Colonic mucosa (tissue), 4 donors: ENCODE measurements around the gene SPRR2D. TPM values are rescaled to one million over a fixed set of nuclear protein-coding genes. Genes with fewer than 3 reads are reported as not detected.
"Not testable (repeated sequence)": the region's sequence is repeated elsewhere in the genome, so short reads cannot be mapped to it uniquely, and the experiment has no call there.

Experiments used
- DNase-seq: peaks from one replicate; pipeline ENCODE4 v3.0.0-alpha.2; 2020
- H3K27ac ChIP-seq: fragments of 200-600 bp; one replicate; pipeline ENCODE4 v1.8.0; 2021
- H3K27me3 ChIP-seq: fragments of 200-600 bp; one replicate; pipeline ENCODE4 v1.8.0; 2021
- H3K36me3 ChIP-seq: fragments of 200-600 bp; one replicate; pipeline ENCODE4 v1.8.0; 2021
- H3K4me1 ChIP-seq: fragments of 200-600 bp; one replicate; pipeline ENCODE4 v1.8.0; 2021; ENCODE audit warnings: mild to moderate bottlenecking
- H3K4me3 ChIP-seq: fragments of 200-600 bp; one replicate; pipeline ENCODE4 v1.8.0; 2021
- H3K9ac ChIP-seq, 2 donors: one replicate each; pipeline ENCODE4 v1.7.0; 2013; ENCODE audit warnings: control low read depth in 2 of 2, low read depth in 2 of 2, low read length in 2 of 2
- H3K9me3 ChIP-seq: fragments of 200-600 bp; one replicate; pipeline ENCODE4 v1.8.0; 2021
- CTCF ChIP-seq: fragments of 200-600 bp; IDR thresholded peaks from one replicate; pipeline ENCODE4 v1.8.0; 2022; ENCODE audit warnings: antibody characterized with exemption, mild to moderate bottlenecking
- intact Hi-C: fragments of 100-400 bp; cut with DNase I; formaldehyde crosslinking; loops from one replicate; pipeline ENCODE4 v1.14.1; 2022
- total RNA-seq, 2 donors: library from RNA; stranded (reverse); fragmentation: NEBNext Ultra II Directional in 1 of 2; extraction: Animal tissue kit (Norgen Biotek cat#: 25700) in 1 of 2; gene quantifications; one replicate each; pipeline ENCODE4 v1.2.1, GENCODE V29; 2021
- donor health status: healthy.
- donor health status: DM: no; HTN: no; CAD: no.
- donor health status: DM: no; HTN: no; CAD: no.

SPRR2D gene
- total RNA-seq, 2 donors from 2014 or later, result not detected

- Histone ChIP-seq H3K4me3 (no peak overlapping the region), H3K27ac (no peak overlapping the region), H3K4me1 (no peaks in the 10 kb centered on the region), H3K27me3 (no peaks in the 10 kb centered on the region), H3K9ac (no peak overlapping the region), H3K36me3 (no peaks in the 10 kb centered on the region), H3K9me3 (no peaks in the 10 kb centered on the region)
- no peak for TF ChIP-seq CTCF
- intact Hi-C loops, result no loop called here
- DNase-seq, result no peak
Observed at GRCh38 chr1:153025797-153026196, 15.1 kb downstream of the SPRR2D start.

GRCh38 chr1:153024413-153024812, 16.5 kb downstream of the SPRR2D start:
- Histone ChIP-seq H3K27ac (no peak overlapping the region), H3K9me3 (no peaks in the 10 kb centered on the region), H3K36me3 (no peaks in the 10 kb centered on the region), H3K27me3 (no peaks in the 10 kb centered on the region), H3K9ac (no peak overlapping the region), H3K4me1 (no peaks in the 10 kb centered on the region), H3K4me3 (no peak overlapping the region)
- intact Hi-C loops, result no loop called here
- no peak for DNase-seq
- no peak for TF ChIP-seq CTCF

GRCh38 chr1:153023109-153023508, 17.8 kb downstream of the SPRR2D start:
- H3K9ac ChIP-seq, result no peak overlapping the region
- H3K27me3 ChIP-seq, result no peaks in the 10 kb centered on the region
- intact Hi-C loops, result no loop called here
- H3K4me1 ChIP-seq, result no peaks in the 10 kb centered on the region
- no peak overlapping the region for H3K4me3 ChIP-seq
- no peaks in the 10 kb centered on the region for H3K9me3 ChIP-seq
- no peak for DNase-seq
- H3K36me3 ChIP-seq, result no peaks in the 10 kb centered on the region
- TF ChIP-seq CTCF, result no peak
- no peak overlapping the region for H3K27ac ChIP-seq

GRCh38 chr1:153022340-153022739, 18.6 kb downstream of the SPRR2D start:
- DNase-seq, H3K4me3 ChIP-seq, H3K9me3 ChIP-seq, H3K27ac ChIP-seq, H3K36me3 ChIP-seq, H3K9ac ChIP-seq, H3K27me3 ChIP-seq, H3K4me1 ChIP-seq, intact Hi-C loops: not testable (repeated sequence)

GRCh38 chr1:153021829-153022228, 19.1 kb downstream of the SPRR2D start:
- H3K9me3 ChIP-seq, H3K36me3 ChIP-seq, H3K9ac ChIP-seq, H3K4me1 ChIP-seq, H3K4me3 ChIP-seq, H3K27ac ChIP-seq, DNase-seq, H3K27me3 ChIP-seq, intact Hi-C loops: not testable (repeated sequence)

GRCh38 chr1:153011235-153011758, 29.6 kb downstream of the SPRR2D start:
- H3K4me3 ChIP-seq, H3K4me1 ChIP-seq, H3K36me3 ChIP-seq, H3K9ac ChIP-seq, H3K27ac ChIP-seq, intact Hi-C loops, DNase-seq, H3K27me3 ChIP-seq, H3K9me3 ChIP-seq: not testable (repeated sequence)

- H3K4me3 ChIP-seq, result no peak within 1 kb of the TSS
- no peaks in the 10 kb centered on the region for H3K27me3 ChIP-seq
- no peak within 1 kb of the TSS for H3K27ac ChIP-seq
- no peaks in the 10 kb centered on the region for H3K4me1 ChIP-seq
- no peak for DNase-seq
- intact Hi-C loops, result no loop called here
- TF ChIP-seq CTCF, result no peak
- no peaks in the 10 kb centered on the region for H3K36me3 ChIP-seq
- H3K9me3 ChIP-seq, result no peaks in the 10 kb centered on the region
- H3K9ac ChIP-seq, result no peak within 1 kb of the TSS
Observed at GRCh38 chr1:153001382-153001781, 39.5 kb downstream of the SPRR2D start, which contains the start of gene SPRR3. TSS of gene SPRR3 (plus strand) at chr1:153001749. CDS start at chr1:153003021, 1,272 bp downstream.
